Mucosa of descending colon (tissue), 3 donors: ENCODE results near the gene HSF5. TPM values are rescaled to one million over a fixed set of nuclear protein-coding genes. Genes with fewer than 3 reads are reported as not detected.

Experiments used
- ATAC-seq: fragments of 200-7000 bp; cut with Tn5 transposase; one replicate; pipeline ENCODE4 v1.9.1; 2020; ENCODE audit warnings: mild to moderate bottlenecking, moderate library complexity
- DNase-seq, 3 donors: peaks; one replicate each; pipeline ENCODE4 v3.0.0-alpha.2; 2020
- H3K36me3 ChIP-seq: fragments of 200-600 bp; one replicate; pipeline ENCODE4 v1.8.0; 2021; ENCODE audit warnings: low read depth, mild to moderate bottlenecking
- H3K4me1 ChIP-seq: fragments of 200-600 bp; one replicate; pipeline ENCODE4 v1.8.0; 2021; ENCODE audit warnings: low read depth, mild to moderate bottlenecking
- H3K4me3 ChIP-seq: fragments of 200-600 bp; one replicate; pipeline ENCODE4 v1.8.0; 2021; ENCODE audit warnings: mild to moderate bottlenecking
- H3K9me3 ChIP-seq: fragments of 200-600 bp; one replicate; pipeline ENCODE4 v1.8.0; 2021; ENCODE audit warnings: mild to moderate bottlenecking
- intact Hi-C, 2 donors: fragments of 100-400 bp; cut with DNase I in 1 of 2; cut with micrococcal nuclease in 1 of 2; formaldehyde crosslinking; loops; one replicate each; pipeline versions ENCODE4 v1.11.0 to v1.11.1; 2022; cut with DNase I, micrococcal nuclease
- total RNA-seq, 3 donors: library from RNA; stranded (reverse); fragmentation: NEBNext Ultra II Directional in 2 of 3; extraction: Animal tissue kit (Norgen Biotek cat#: 25700) in 2 of 3; gene quantifications; one replicate each; pipeline versions ENCODE4 v1.2.1 to v1.2.4, GENCODE V29; 2021 to 2023
- TF ChIP-seq, protein P1 (sequence below): fragments of 200-600 bp; IDR thresholded peaks from one replicate; pipeline ENCODE4 v1.8.0; 2022; ENCODE audit warnings: antibody characterized with exemption, mild to moderate bottlenecking
- donor health status: DM: no; HTN: no; CAD: no; lungs with moderate emphysema.
- donor health status: DM: no; HTN: no; CAD: no.
- donor health status: DM: no; HTN: yes; CAD: no.

HSF5 gene
- total RNA-seq, 3 donors from 2014 or later = 0.07 to 0.09 TPM; not detected in 1

DNA sequence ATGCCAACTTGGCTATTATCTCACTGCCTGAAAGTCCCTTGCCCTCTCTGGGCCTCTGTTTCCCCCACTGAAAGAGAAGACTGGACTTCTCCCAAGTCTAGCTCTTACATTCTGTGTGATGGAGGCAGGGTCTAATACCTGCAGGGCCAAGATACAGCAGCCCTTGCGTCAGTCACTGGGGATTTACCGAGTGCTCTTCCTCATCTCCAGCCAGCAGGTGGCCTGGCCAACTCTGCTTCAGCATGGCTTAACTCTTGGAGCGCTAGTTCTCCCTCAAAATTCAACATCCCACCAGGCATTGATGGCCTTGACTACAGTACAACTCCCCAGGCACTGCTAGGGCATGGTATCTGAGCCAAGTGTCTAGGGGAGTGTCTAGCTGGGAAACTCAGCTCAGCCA is 46.1 kb upstream of the HSF5 start:
- TF ChIP-seq, protein P1, sequence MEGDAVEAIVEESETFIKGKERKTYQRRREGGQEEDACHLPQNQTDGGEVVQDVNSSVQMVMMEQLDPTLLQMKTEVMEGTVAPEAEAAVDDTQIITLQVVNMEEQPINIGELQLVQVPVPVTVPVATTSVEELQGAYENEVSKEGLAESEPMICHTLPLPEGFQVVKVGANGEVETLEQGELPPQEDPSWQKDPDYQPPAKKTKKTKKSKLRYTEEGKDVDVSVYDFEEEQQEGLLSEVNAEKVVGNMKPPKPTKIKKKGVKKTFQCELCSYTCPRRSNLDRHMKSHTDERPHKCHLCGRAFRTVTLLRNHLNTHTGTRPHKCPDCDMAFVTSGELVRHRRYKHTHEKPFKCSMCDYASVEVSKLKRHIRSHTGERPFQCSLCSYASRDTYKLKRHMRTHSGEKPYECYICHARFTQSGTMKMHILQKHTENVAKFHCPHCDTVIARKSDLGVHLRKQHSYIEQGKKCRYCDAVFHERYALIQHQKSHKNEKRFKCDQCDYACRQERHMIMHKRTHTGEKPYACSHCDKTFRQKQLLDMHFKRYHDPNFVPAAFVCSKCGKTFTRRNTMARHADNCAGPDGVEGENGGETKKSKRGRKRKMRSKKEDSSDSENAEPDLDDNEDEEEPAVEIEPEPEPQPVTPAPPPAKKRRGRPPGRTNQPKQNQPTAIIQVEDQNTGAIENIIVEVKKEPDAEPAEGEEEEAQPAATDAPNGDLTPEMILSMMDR = no peak
- no peaks in the 10 kb centered on the region for H3K9me3 ChIP-seq
- ATAC-seq = no peak

DNA sequence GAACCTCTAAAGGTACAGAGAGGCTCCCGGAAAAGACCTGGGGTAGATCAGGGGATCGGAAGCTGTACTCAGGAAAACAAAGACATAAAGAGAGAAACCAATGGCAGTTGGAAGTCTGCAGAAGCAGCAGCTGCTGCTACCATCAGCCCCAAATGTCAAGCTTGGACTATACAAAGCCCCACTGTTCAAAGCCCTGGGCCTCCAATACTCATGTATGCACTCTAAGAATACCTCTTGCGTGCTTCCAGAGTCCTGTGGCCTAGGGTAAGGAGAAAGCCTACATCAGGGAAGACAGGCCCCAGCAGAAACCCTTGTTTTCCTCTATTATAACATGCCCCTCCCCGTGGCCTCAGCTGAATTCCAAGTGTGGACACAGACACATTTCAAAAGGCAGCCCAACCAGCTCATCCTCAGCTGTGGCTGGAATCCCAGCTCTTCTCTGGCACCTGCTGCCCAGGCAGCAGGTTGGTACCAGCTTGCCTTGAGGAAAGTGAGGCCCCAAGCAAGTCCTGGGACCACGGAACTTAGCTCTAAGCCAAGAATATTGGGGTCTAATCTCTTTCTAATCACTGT is 45.5 kb upstream of the HSF5 start:
- no peak overlapping the region for H3K4me3 ChIP-seq
- intact Hi-C loops = no loop called here
- no peaks in the 10 kb centered on the region for H3K9me3 ChIP-seq
- TF ChIP-seq, protein P1 = no peak
- H3K36me3 ChIP-seq = no peaks in the 10 kb centered on the region
- peaks cover 8% of the 10 kb centered on the region for H3K4me1 ChIP-seq
- DNase-seq = no peak
- ATAC-seq = no peak

More for the DNA sequence above, 46.1 kb upstream of the HSF5 start:
- Histone ChIP-seq H3K4me1 (peaks cover 8% of the 10 kb centered on the region), H3K36me3 (no peaks in the 10 kb centered on the region), H3K4me3 (no peak overlapping the region)
- intact Hi-C loops = no loop called here
- DNase-seq = no peak

- Histone ChIP-seq H3K4me3 (no peak overlapping the region), H3K36me3 (no peaks in the 10 kb centered on the region), H3K9me3 (no peaks in the 10 kb centered on the region), H3K4me1 (peaks cover 8% of the 10 kb centered on the region)
- intact Hi-C loops = no loop called here
- TF ChIP-seq, protein P1 = no peak
- ATAC-seq (no peak), DNase-seq (no peak)
These were observed 44.3 kb upstream of the HSF5 start for GRCh38 chr17:58532555-58532951.

DNA sequence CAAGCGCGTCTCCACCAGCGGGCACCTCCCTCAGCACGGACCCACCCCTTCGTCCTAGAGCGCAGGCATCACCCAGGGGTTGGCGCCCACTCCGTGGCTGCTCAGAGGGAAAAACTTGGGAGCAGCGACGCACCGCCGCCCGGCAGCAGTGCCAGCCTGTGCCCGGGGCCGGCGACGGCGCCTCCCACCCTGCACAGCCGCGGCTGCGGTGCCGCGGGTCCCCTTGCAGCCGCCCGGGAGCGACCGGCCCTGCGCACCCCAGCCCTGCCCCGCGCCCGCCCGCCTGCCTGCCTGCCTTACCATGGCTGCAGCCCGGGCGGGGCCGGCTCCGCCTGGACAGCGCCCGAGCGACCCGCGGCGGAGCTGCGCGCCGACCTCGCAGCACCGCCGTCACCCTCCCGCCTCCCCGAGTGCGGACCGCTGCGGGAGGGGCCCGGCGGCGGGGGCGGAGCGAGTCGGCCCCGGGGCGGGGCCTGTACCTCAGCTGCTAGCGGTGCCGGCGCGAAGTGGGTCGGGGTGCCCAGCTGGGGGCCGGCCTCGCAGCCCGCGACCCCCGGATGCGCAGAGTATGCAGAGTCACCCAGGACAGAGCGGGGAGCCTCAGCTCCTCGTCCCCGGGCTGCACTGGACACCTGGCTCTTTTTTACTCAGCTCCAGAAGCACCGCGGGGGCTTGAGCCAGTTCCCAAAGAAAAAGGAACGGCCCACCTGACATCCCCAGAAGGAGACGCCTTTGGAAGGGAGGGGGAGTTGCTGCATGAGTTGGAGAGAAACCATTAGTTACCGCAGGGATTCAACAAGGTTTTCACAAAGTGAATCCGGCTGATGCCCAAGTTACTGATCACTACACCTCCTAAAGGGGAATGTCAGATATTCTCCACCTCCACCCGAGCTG is 43.7 kb upstream of the HSF5 start:
- no peaks in the 10 kb centered on the region for H3K36me3 ChIP-seq
- TF ChIP-seq, protein P1 = no peak
- DNase-seq (peak; percentile 60 to 77 (median 63)), ATAC-seq (peak; percentile 85)
- peak overlapping the region; percentile 11 for H3K4me3 ChIP-seq
- no peaks in the 10 kb centered on the region for H3K9me3 ChIP-seq
- peaks cover 8% of the 10 kb centered on the region for H3K4me1 ChIP-seq
- intact Hi-C loops = no loop called here

GRCh38 chr17:58531122-58531521 is 42.9 kb upstream of the HSF5 start:
- H3K4me1 ChIP-seq = peaks cover 8% of the 10 kb centered on the region
- ATAC-seq (no peak), DNase-seq (no peak)
- H3K4me3 ChIP-seq = no peak overlapping the region
- intact Hi-C loops = no loop called here
- TF ChIP-seq, protein P1 = no peak
- no peaks in the 10 kb centered on the region for H3K36me3 ChIP-seq
- no peaks in the 10 kb centered on the region for H3K9me3 ChIP-seq
